Endothelial cell of umbilical vein (primary cell): Measurements from ENCODE around the gene SIGLEC9. TPM values are rescaled to one million over a fixed set of nuclear protein-coding genes. Genes with fewer than 3 reads are reported as not detected.

Experiments
- BruUV-seq: library from RNA; stranded (reverse); fragments of 400-500 nt; replicated peaks from 2 replicates; lab custom pipeline; 2021; lab: Mats Ljungman, UMichigan
- CTCF ChIA-PET: fragments of 300-600, 350-600 bp; sonication (Branson Sonifier 250); formaldehyde crosslinking; loops from one replicate; lab custom pipeline; 2021; ENCODE audit warnings: antibody characterized with exemption, inconsistent platforms; lab: Charles Lee
- POLR2A ChIA-PET: fragments of 300-600, 350-600 bp; sonication (Branson Sonifier 250); formaldehyde crosslinking; loops from one replicate; lab custom pipeline; 2021; ENCODE audit warnings: antibody characterized with exemption, inconsistent platforms; lab: Charles Lee
- DNase-seq: peaks from one replicate; pipeline ENCODE4 v3.0.0-alpha.2; 2011; ENCODE audit warnings: low read depth, low spot score
- FAIRE-seq: peaks from 2 replicates; lab custom pipeline; 2011; peaks lifted over from hg19 to GRCh38; lab: Jason Lieb, UNC
- H2AFZ ChIP-seq: 2 replicates; pipeline ENCODE4 v1.6.0; 2012; ENCODE audit warnings: low read depth, low read length, control low read depth, inconsistent platforms
- H3K27ac ChIP-seq: 2 replicates; pipeline ENCODE4 v1.5.1; 2011; ENCODE audit warnings: low read depth, mild to moderate bottlenecking, control low read depth, low read length, moderate library complexity; ENCODE audit not compliant: insufficient read depth
- H3K27me3 ChIP-seq, 2 experiments: 2 replicates each; pipeline versions ENCODE4 v1.6.0 to v1.6.1; 2011; ENCODE audit warnings: low read length in 2 of 2, mixed read lengths in 1 of 2; ENCODE audit not compliant: control insufficient read depth in 2 of 2, insufficient read depth in 2 of 2
- H3K36me3 ChIP-seq, 2 experiments: 2 replicates in 1 of 2; 3 replicates in 1 of 2; pipeline ENCODE4 v1.5.1; 2011; ENCODE audit warnings: low read length in 2 of 2, mild to moderate bottlenecking in 1 of 2, moderate library complexity in 1 of 2; ENCODE audit not compliant: control insufficient read depth in 2 of 2, insufficient read depth in 2 of 2; ENCODE audit errors: extremely low read depth in 1 of 2
- H3K4me1 ChIP-seq: 3 replicates; pipeline ENCODE4 v1.5.1; 2011; ENCODE audit warnings: mild to moderate bottlenecking, low read length; ENCODE audit not compliant: control insufficient read depth, insufficient read depth; ENCODE audit errors: extremely low read depth
- H3K4me2 ChIP-seq: 2 replicates; pipeline ENCODE4 v1.6.1; 2011; ENCODE audit warnings: low read length, control low read depth, mixed read lengths; ENCODE audit not compliant: insufficient read depth
- H3K4me3 ChIP-seq, 3 experiments: fragments of 200-600 bp in 1 of 3; sonication (generic), shearing (Covaris generic) in 1 of 3; replicated peaks in 1 of 3; 2 replicates each; pipeline ENCODE4 v1.5.1; 2011 to 2016; ENCODE audit warnings: control low read depth in 3 of 3, low read length in 3 of 3, mild to moderate bottlenecking in 2 of 3, inconsistent platforms in 1 of 3, low read depth in 1 of 3, moderate library complexity in 1 of 3; ENCODE audit not compliant: insufficient read depth in 1 of 3
- H3K79me2 ChIP-seq: 2 replicates; pipeline ENCODE4 v1.6.0; 2012; ENCODE audit warnings: low read length, inconsistent platforms; ENCODE audit not compliant: control insufficient read depth, insufficient read depth
- H3K9ac ChIP-seq: replicated peaks from 2 replicates; pipeline ENCODE3; 2011; ENCODE audit warnings: low read length, control low read depth; ENCODE audit not compliant: insufficient read depth; ENCODE audit errors: extremely low read depth
- H3K9me1 ChIP-seq: replicated peaks from 3 replicates; pipeline ENCODE4 v1.6.0; 2011; ENCODE audit warnings: mild to moderate bottlenecking, low read length; ENCODE audit not compliant: control insufficient read depth, insufficient read depth; ENCODE audit errors: extremely low read depth
- H3K9me3 ChIP-seq: replicated peaks from 2 replicates; pipeline ENCODE4 v1.5.1; 2012; ENCODE audit warnings: low read length, inconsistent platforms; ENCODE audit not compliant: control insufficient read depth, insufficient read depth
- H4K20me1 ChIP-seq: replicated peaks from 2 replicates; pipeline ENCODE3; 2011; ENCODE audit warnings: mild to moderate bottlenecking, low read length; ENCODE audit not compliant: control insufficient read depth, insufficient read depth; ENCODE audit errors: extremely low read depth
- CTCF ChIP-seq, 2 donors: IDR thresholded peaks; 1 replicate in 1 of 2; 2 replicates in 1 of 2; pipeline ENCODE4 v1.5.1; 2011; ENCODE audit warnings: low read length in 2 of 2, mild to moderate bottlenecking in 2 of 2, moderate library complexity in 2 of 2, control low read depth in 1 of 2, inconsistent platforms in 1 of 2, low read depth in 1 of 2; ENCODE audit not compliant: insufficient read depth in 1 of 2; ENCODE audit errors: extremely low read depth in 1 of 2
- EZH2 ChIP-seq: IDR thresholded peaks from 2 replicates; pipeline ENCODE4 v1.6.1; 2012; ENCODE audit warnings: borderline replicate concordance, low read depth, mild to moderate bottlenecking, moderate library complexity, low read length, inconsistent platforms; ENCODE audit not compliant: severe bottlenecking
- FOS ChIP-seq: IDR thresholded peaks from 2 replicates; pipeline ENCODE4 v1.6.1; 2011; ENCODE audit warnings: mild to moderate bottlenecking, low read length, moderate library complexity, borderline replicate concordance; ENCODE audit not compliant: insufficient read depth
- GATA2 ChIP-seq: IDR thresholded peaks from 2 replicates; pipeline ENCODE4 v1.7.0; 2011; ENCODE audit warnings: low read depth, mild to moderate bottlenecking, moderate library complexity, mixed read lengths, low read length; ENCODE audit not compliant: insufficient read length, insufficient read depth
- JUN ChIP-seq: IDR thresholded peaks from 2 replicates; pipeline ENCODE4 v1.6.1; 2011; ENCODE audit warnings: borderline replicate concordance, low read depth; ENCODE audit not compliant: insufficient read length, insufficient read depth
- MAX ChIP-seq: IDR thresholded peaks from 2 replicates; pipeline ENCODE4 v1.6.1; 2011; ENCODE audit not compliant: insufficient read depth, insufficient read length
- MYC ChIP-seq: IDR thresholded peaks from one replicate; pipeline ENCODE4 v1.6.1; 2011; ENCODE audit warnings: mild to moderate bottlenecking, low read depth, low read length
- POLR2A ChIP-seq: IDR thresholded peaks from 2 replicates; pipeline ENCODE4 v1.6.1; 2012; ENCODE audit warnings: low read depth, mild to moderate bottlenecking, control low read depth, low read length
- POLR2AphosphoS5 ChIP-seq: IDR thresholded peaks from 2 replicates; pipeline ENCODE4 v1.6.1; 2012; ENCODE audit warnings: low read depth, mild to moderate bottlenecking, control low read depth, low read length, moderate library complexity; ENCODE audit not compliant: insufficient read depth
- dilution Hi-C: fragments of 300-500 bp; cut with MboI; formaldehyde crosslinking; loops from one replicate; pipeline ENCODE4 v1.15.0; 2019; ENCODE audit warnings: low sequenced_read_pairs; ENCODE audit not compliant: extremely low pct_ligation_motif_present
- intact Hi-C: fragments of 100-400 bp; cut with micrococcal nuclease; formaldehyde crosslinking; loops from one replicate; pipeline ENCODE4 v1.10.0; 2022
- polyA plus RNA-seq, 4 experiments: library from polyadenylated mRNA; depleted of rRNA in 3 of 4; stranded (reverse) in 3 of 4; unstranded in 1 of 4; fragments of >200 nt; gene quantifications; 2 replicates each; pipeline versions ENCODE4 v1.2.1 to v1.2.3, GENCODE V29; 2011 to 2012; ENCODE audit warnings: missing spikeins in 1 of 4
- total RNA-seq: library from RNA; stranded (reverse); gene quantifications from 2 replicates; pipeline ENCODE4 v1.2.3, GENCODE V29; 2021

Gene SIGLEC9
- total and polyA plus RNA-seq, 2 donors (not counting 3 experiments of a cell fraction or from before 2014, with no cell fraction given), result not detected

GRCh38 chr19:51122112-51122981, 2.4 kb upstream of the SIGLEC9 start:
- H4K20me1 ChIP-seq, result no peaks in the 10 kb centered on the region
- no peaks in the 10 kb centered on the region for H3K27me3 ChIP-seq
- no peaks in the 10 kb centered on the region for H3K79me2 ChIP-seq
- H2AFZ ChIP-seq, result no peak overlapping the region
- H3K9me3 ChIP-seq, result no peaks in the 10 kb centered on the region
- H3K4me2 ChIP-seq, result no peak overlapping the region
- BruUV-seq, result no TSS peak
- POLR2A ChIA-PET, result no interaction called here
- H3K9me1 ChIP-seq, result no peaks in the 10 kb centered on the region
- CTCF ChIA-PET, result no interaction called here
- intact Hi-C loops (no loop called here), dilution Hi-C loops (no loop called here)
- no peaks in the 10 kb centered on the region for H3K36me3 ChIP-seq
- no peaks in the 10 kb centered on the region for H3K4me1 ChIP-seq
- no peak for DNase-seq
- FAIRE-seq, result no peak
- no peak for TF ChIP-seq EZH2
- no peak for TF ChIP-seq CTCF (IDR thresholded peaks at IDR 0.05; ENCODE audit: extremely low read depth in 1 of 2, insufficient read depth in 1 of 2, low read depth in 1 of 2, low read length in 2 of 2)
- no peak for TF ChIP-seq FOS
- no peak for TF ChIP-seq MAX
- no peak for TF ChIP-seq POLR2A
- TF ChIP-seq JUN, result no peak
- TF ChIP-seq GATA2, result no peak
- no peak for TF ChIP-seq POLR2AphosphoS5
- no peak for TF ChIP-seq MYC
- no peak overlapping the region for H3K27ac ChIP-seq
- no peak overlapping the region for H3K9ac ChIP-seq
- no peak overlapping the region for H3K4me3 ChIP-seq
